HG02938 (cell line): ENCODE results near the gene GABBR2.
"Not testable (repeated sequence)": the region's sequence is repeated elsewhere in the genome, so short reads cannot be mapped to it uniquely, and the experiment has no call there.

ENCODE experiments used
- ATAC-seq: cut with Tn5 transposase; IDR thresholded peaks from one replicate; pipeline ENCODE4 v1.9.1; 2021; ENCODE audit warnings: mild to moderate bottlenecking, moderate library complexity; ENCODE audit not compliant: unreplicated experiment

Gene GABBR2

GRCh38 chr9:98494852-98495251 is 213.9 kb downstream of the GABBR2 start:
- no peak for ATAC-seq

DNA sequence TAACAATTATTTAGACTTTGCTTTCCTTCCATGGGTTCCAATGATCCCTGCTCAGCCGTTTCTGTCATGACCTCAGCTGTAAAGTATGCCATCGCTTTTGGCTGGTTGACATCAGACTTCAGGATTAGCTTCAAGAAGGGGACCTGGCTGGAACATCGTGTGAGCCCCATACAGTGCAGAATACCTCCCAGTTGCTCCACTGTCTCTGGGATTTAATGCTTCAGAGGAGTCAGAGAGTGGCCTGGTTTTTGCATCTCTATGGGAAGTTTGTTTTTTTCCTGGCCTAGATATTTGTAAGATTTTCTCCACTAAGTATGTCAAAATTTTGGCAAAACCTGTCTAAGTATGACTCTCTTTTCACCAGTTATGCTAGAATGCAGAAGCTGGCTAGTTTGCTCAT is 216.9 kb downstream of the GABBR2 start:
- ATAC-seq: no peak

DNA sequence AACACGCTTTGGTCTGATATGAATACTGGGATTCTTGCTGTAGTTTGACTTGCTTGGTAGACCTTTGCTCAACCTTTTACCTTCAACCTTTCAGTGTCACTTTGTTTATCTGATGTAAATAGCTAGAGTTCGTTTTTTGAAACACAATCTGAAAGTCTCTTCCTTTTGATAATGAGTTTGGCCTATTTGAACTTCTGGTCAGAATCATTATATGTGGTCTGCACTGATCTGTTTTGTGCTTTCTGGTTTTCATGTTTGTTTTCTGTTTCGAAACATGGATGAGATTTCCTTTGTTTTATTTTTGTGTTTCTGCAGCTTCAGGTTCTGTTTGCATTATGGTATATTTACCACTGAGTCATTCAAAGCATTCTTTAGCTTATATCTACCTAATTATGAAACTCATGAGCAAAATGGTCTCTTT is 217.5 kb downstream of the GABBR2 start:
- ATAC-seq: no peak

DNA sequence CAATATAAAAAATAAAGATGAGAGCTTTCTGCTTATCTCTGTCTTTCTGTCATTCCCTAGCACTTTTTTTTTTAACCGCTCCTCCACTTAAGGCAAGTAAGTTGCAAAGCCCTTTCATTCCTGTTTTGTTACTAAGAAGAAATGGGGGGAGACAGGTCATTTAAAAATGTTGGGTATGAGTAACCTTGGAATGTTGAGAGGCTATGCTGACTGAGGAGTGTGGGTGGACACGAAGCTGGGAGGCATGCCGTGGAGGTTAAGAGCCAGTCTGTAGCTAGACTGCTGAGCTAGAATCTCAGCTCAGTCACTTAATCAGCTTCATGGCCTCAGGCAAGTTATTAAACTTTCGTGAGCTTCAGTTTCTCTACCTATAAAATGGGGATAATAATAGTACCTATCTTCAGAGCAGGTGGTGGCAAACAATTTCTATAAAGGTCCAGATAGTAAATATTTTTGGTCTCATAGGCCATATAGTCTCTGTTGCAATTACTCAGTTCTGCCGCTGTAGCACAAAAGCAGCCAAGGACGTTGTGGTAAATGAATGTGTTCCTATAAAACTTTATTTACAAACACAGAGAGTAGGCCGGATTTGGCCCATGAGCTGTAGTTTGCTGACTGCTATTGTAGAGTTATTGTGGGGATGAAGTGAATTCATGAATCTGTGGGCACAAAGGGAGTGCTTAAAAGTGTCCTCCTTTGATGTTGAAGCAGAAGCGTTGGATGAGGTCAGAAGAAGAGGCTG is 220.0 kb downstream of the GABBR2 start:
- no peak for ATAC-seq

- ATAC-seq: no peak
These were observed 223.0 kb downstream of the GABBR2 start for GRCh38 chr9:98485706-98486105.

DNA sequence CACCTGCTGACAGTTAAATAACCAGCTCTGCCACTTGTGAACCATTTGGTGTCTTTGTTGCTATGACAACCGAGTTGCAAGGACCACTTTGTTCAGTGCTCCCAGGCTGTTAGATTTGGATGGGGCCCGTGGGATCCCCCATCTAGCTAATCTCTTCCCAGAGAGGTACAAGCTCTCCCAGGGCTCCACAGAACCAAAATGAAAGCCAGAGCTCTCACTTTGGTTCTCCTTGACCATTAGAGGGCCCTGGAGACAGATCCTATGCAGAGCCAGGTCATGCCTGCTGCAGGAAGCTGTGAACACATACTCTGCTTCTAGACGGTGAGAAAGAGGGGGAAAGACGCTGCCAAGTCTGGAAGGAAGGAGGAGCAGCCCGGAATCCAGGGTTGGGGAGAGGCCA is 224.6 kb downstream of the GABBR2 start:
- no peak for ATAC-seq

- no peak for ATAC-seq
These were observed 226.5 kb downstream of the GABBR2 start for GRCh38 chr9:98482226-98482625.

GRCh38 chr9:98481676-98482075 is 227.1 kb downstream of the GABBR2 start:
- no peak for ATAC-seq

GRCh38 chr9:98479967-98480847 is 228.5 kb downstream of the GABBR2 start:
- no peak for ATAC-seq

GRCh38 chr9:98479449-98479848 is 229.3 kb downstream of the GABBR2 start:
- no peak for ATAC-seq

- no peak for ATAC-seq
These were observed 230.9 kb downstream of the GABBR2 start for GRCh38 chr9:98477884-98478283.

DNA sequence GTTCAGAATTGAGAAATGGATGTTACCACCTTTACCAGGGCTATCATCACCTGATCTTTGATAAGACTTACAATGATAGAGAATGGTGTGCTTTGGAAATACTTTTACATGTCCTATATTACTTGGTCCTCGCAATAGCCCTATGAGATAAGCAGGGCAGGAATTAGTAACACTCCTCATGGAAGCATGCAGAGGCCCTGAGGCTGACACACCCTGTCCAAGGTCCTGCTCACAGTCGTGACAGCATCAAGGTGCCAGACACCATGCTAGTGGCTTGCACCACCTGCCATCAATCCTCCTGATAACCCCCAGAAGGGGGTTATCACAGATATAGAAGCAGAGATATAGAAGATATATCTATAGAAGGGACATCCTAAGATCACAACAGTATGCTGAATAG is 236.5 kb downstream of the GABBR2 start:
- no peak for ATAC-seq

DNA sequence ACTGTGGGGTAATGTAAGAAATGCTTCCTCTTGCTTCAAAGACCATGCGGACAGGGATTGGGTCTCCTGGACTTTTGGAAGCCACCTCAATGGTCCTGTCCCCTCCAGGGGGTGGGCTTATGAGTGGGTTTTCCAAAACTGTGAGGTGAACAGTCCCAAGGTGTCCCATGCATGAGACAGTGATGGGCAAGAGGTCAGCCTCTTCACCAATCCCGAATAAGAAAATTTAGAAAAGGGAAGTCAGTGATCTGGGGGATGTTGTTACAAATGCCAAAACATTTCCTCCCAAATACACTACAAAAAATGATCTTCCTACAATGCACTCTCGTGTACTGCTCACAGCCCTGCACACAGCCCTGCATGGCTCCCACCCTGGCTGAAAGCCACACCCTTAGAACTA is 237.6 kb downstream of the GABBR2 start:
- ATAC-seq: no peak

GRCh38 chr9:98468567-98469239 is 240.0 kb downstream of the GABBR2 start:
- no peak for ATAC-seq

DNA sequence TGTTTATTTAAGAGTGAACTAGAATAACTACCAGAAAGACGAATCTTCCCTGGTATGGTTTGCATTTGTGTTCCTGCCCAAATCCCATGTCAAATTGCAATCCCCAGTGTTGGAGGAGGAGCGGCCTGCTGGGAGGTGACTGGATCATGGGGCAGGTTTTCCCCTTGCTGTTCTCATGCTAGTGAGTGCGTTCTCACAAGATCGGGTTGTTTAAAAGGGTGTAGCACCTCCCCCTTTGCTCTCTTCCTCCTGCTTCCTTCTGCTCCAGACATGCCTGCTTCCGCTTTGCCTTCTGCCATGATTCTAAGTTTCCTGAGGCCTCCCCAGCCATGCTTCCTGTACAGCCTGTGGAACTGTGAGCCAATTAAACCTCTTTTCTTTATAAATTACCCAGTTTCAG is 242.9 kb downstream of the GABBR2 start:
- no peak for ATAC-seq

- ATAC-seq: not testable (repeated sequence)
These were observed 244.5 kb downstream of the GABBR2 start for GRCh38 chr9:98464156-98464690.

DNA sequence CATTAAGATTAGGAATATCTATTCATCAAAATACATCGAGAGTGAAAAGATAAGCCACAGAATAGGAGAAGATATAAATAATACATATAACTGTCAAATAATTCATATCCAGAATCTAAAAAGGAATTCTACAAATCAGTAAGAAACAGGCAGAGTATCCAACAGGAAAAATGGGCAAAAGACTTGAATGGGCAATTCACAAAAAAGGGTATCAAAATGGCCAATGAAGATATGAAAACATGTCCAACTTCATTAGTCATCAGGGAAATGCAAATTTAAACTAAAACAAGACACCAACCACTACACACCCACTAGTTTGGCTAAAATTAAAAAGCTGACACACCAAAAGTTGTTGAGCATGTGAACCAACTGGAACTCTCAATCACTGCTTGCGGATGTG is 246.4 kb downstream of the GABBR2 start:
- no peak for ATAC-seq

GRCh38 chr9:98460704-98461103 is 248.0 kb downstream of the GABBR2 start:
- ATAC-seq: no peak

DNA sequence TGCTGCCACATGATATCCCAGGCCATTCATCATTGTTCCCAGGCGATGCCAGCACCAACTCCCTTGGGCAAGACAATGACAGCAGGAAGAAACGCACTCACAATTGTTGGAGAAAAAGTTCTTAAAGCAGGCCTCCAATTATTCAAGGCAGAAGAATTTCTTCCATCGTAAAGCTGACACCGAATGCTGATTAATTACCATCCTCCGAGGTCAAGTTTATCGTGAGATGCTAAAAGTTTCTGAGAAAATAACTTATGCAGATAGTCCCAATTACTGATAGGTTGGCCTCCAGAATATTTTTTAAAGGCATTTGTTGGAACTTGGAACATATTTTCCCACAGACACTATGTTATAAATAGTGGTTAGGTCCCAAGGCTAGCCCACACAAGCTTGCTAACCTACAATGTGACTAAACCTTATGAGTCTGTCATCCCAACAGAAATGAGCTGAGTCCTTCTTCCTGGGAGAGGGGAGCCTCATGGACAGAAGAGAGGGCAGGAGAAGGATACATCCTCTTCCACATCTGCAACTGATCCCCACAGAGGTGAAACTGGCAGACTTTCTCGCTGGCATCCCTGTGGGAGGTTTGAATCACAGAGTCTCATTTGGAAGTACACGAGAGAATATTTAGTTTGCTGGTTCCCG is 250.9 kb downstream of the GABBR2 start:
- ATAC-seq: no peak

DNA sequence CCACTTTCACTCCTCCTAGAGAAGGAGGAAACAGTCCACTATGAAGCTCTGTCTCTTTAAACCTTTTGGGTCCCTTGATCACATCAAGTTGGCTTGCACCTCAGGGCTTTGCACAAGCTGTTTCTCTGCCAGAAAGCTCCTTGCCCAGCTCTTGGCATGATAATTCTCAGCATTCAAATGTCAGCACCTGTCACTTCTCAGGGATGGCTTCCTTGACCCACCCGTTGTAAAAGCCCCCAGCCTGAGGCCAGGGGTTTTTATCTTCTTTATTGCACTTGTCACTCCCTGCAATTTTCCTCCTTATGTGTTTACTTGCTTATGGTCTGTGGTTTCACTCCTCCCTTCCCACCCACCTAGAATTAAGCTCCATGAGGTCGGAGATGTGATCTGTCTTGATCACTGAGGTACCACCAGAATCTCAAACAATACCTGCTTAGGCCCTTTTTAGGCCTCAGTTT is 252.6 kb downstream of the GABBR2 start:
- no peak for ATAC-seq
